Measurements from ENCODE around the gene STRBP. TPM values are rescaled to one million over a fixed set of nuclear protein-coding genes. Genes with fewer than 3 reads are reported as not detected.
"Not testable (repeated sequence)": the region's sequence is repeated elsewhere in the genome, so short reads cannot be mapped to it uniquely, and the experiment has no call there.

The STRBP gene
- polyA plus RNA-seq, 3 donors: 2.5 to 9.0 (median 4.0) TPM

- WGBS, 3 donors: 72 to 87% (median 81%) methylated on average over 3 of the region's 3 CpGs
- no peak overlapping the region for H3K27ac ChIP-seq (ENCODE audit: low read depth, low read length)
Observed at GRCh38 chr9:123218831-123219230, 49.6 kb downstream of the STRBP start.

- no peak overlapping the region for H3K27ac ChIP-seq (ENCODE audit: low read depth, low read length)
- 49 to 64% (median 54%) methylated on average over 2 of the region's 2 CpGs for WGBS, 3 donors
Observed at GRCh38 chr9:123217128-123217654, 51.2 kb downstream of the STRBP start.

GRCh38 chr9:123216251-123216797, 52.1 kb downstream of the STRBP start:
- WGBS, 3 donors: 72 to 90% (median 88%) methylated on average over 5 of the region's 5 CpGs
- H3K27ac ChIP-seq (ENCODE audit: low read depth, low read length): no peak overlapping the region

- H3K27ac ChIP-seq (ENCODE audit: low read depth, low read length): no peak overlapping the region
- 90 to 94% (median 94%) methylated on average over 3 of the region's 3 CpGs for WGBS, 3 donors
Observed at GRCh38 chr9:123211081-123211480, 57.3 kb downstream of the STRBP start.

- 88 to 100% (median 93%) methylated on average over 1 of the region's 1 CpG for WGBS, 3 donors
Observed at GRCh38 chr9:123208626-123209174, 59.7 kb downstream of the STRBP start.

GRCh38 chr9:123206065-123206464, 62.3 kb downstream of the STRBP start:
- no peak overlapping the region for H3K27ac ChIP-seq (ENCODE audit: low read depth, low read length)
- 95 to 96% (median 96%) methylated on average over 6 of the region's 6 CpGs for WGBS, 3 donors

More at GRCh38 chr9:123208626-123209174, 59.7 kb downstream of the STRBP start:
- no peak overlapping the region for H3K27ac ChIP-seq (ENCODE audit: low read depth, low read length)

- WGBS, 3 donors: 75 to 97% (median 91%) methylated on average over 2 of the region's 2 CpGs
- no peak overlapping the region for H3K27ac ChIP-seq (ENCODE audit: low read depth, low read length)
Observed at GRCh38 chr9:123201083-123201482, 67.3 kb downstream of the STRBP start.

- WGBS, 3 donors: 92 to 95% (median 94%) methylated on average over 13 of the region's 13 CpGs
- not testable (repeated sequence) for H3K27ac ChIP-seq (ENCODE audit: low read depth, low read length)
Observed at GRCh38 chr9:123200469-123200868, 67.9 kb downstream of the STRBP start.

- 94 to 98% (median 96%) methylated on average over 1 of the region's 1 CpG for WGBS, 3 donors
- no peak overlapping the region for H3K27ac ChIP-seq (ENCODE audit: low read depth, low read length)
Observed at GRCh38 chr9:123196124-123196523, 72.3 kb downstream of the STRBP start.

- H3K27ac ChIP-seq (ENCODE audit: low read depth, low read length): no peak overlapping the region
- WGBS, 3 donors: 92 to 100% (median 100%) methylated on average over 1 of the region's 1 CpG
Observed at GRCh38 chr9:123194023-123194422, 74.4 kb downstream of the STRBP start.

- no peak overlapping the region for H3K27ac ChIP-seq (ENCODE audit: low read depth, low read length)
- 79 to 83% (median 82%) methylated on average over 1 of the region's 1 CpG for WGBS, 3 donors
Observed at GRCh38 chr9:123191680-123192079, 76.7 kb downstream of the STRBP start.

GRCh38 chr9:123191260-123191659, 77.1 kb downstream of the STRBP start:
- 61 to 70% (median 69%) methylated on average over 4 of the region's 4 CpGs for WGBS, 3 donors
- no peak overlapping the region for H3K27ac ChIP-seq (ENCODE audit: low read depth, low read length)

GRCh38 chr9:123187131-123187530, 81.3 kb downstream of the STRBP start:
- 98 to 100% (median 98%) methylated on average over 1 of the region's 1 CpG for WGBS, 3 donors
- H3K27ac ChIP-seq (ENCODE audit: low read depth, low read length): no peak overlapping the region

- 93 to 100% (median 100%) methylated on average over 2 of the region's 2 CpGs for WGBS, 3 donors
- not testable (repeated sequence) for H3K27ac ChIP-seq (ENCODE audit: low read depth, low read length)
Observed at GRCh38 chr9:123186029-123186428, 82.4 kb downstream of the STRBP start.

- WGBS, 3 donors: 54 to 96% (median 92%) methylated on average over 2 of the region's 2 CpGs
- no peak overlapping the region for H3K27ac ChIP-seq (ENCODE audit: low read depth, low read length)
Observed at GRCh38 chr9:123176949-123177348, 91.4 kb downstream of the STRBP start.

- H3K27ac ChIP-seq (ENCODE audit: low read depth, low read length): no peak overlapping the region
- 63 to 73% (median 71%) methylated on average over 4 of the region's 4 CpGs for WGBS, 3 donors
Observed at GRCh38 chr9:123175854-123176629, 92.3 kb downstream of the STRBP start.

GRCh38 chr9:123174887-123175518, 93.4 kb downstream of the STRBP start:
- H3K27ac ChIP-seq (ENCODE audit: low read depth, low read length): no peak overlapping the region
- WGBS, 3 donors: 87 to 100% (median 95%) methylated on average over 1 of the region's 1 CpG

- H3K27ac ChIP-seq (ENCODE audit: low read depth, low read length): no peak overlapping the region
- WGBS, 3 donors: 77 to 95% (median 84%) methylated on average over 1 of the region's 1 CpG
Observed at GRCh38 chr9:123174079-123174478, 94.3 kb downstream of the STRBP start.

GRCh38 chr9:123169926-123170325, 98.5 kb downstream of the STRBP start:
- 79 to 85% (median 84%) methylated on average over 3 of the region's 3 CpGs for WGBS, 3 donors
- H3K27ac ChIP-seq (ENCODE audit: low read depth, low read length): no peak overlapping the region
